Fibroblast of skin of abdomen (primary cell): ENCODE data around the gene FOXL2NB.

Source experiments
- DNase-seq: peaks from one replicate; pipeline ENCODE4 v3.0.0-alpha.2; 2013

The FOXL2NB gene

GRCh38 chr3:138945709-138946662, 1.0 kb upstream of the FOXL2NB start:
- DNase-seq, result peak; percentile 28

GRCh38 chr3:138947495-138948121, 591 bp downstream of the FOXL2NB start:
- no peak for DNase-seq

- no peak for DNase-seq
Measured at GRCh38 chr3:138948371-138949001, 1.5 kb downstream of the FOXL2NB start.

- no peak for DNase-seq
Measured at GRCh38 chr3:138949002-138949418, 2.0 kb downstream of the FOXL2NB start.

- DNase-seq, result no peak
Measured at GRCh38 chr3:138949445-138950005, 2.5 kb downstream of the FOXL2NB start.

GRCh38 chr3:138950006-138950644, 3.1 kb downstream of the FOXL2NB start:
- peak; percentile 47 for DNase-seq

- no peak for DNase-seq
Measured at GRCh38 chr3:138950701-138951100, 3.7 kb downstream of the FOXL2NB start.

- DNase-seq, result no peak
Measured at GRCh38 chr3:138960417-138960852, 13.4 kb downstream of the FOXL2NB start.

- DNase-seq, result no peak
Measured at GRCh38 chr3:138962854-138963560, 16.0 kb downstream of the FOXL2NB start.

- DNase-seq, result no peak
Measured at GRCh38 chr3:138964264-138964663, 17.2 kb downstream of the FOXL2NB start.

- no peak for DNase-seq
Measured at GRCh38 chr3:138964923-138965322, 17.9 kb downstream of the FOXL2NB start.

- no peak for DNase-seq
Measured at GRCh38 chr3:138971766-138972320, 24.8 kb downstream of the FOXL2NB start.

GRCh38 chr3:138972941-138973340, 25.9 kb downstream of the FOXL2NB start:
- DNase-seq, result no peak

- DNase-seq, result peak; percentile 31
Measured at GRCh38 chr3:138974462-138974861, 27.4 kb downstream of the FOXL2NB start.

- DNase-seq, result no peak
Measured at GRCh38 chr3:138975351-138975750, 28.3 kb downstream of the FOXL2NB start.

- DNase-seq, result no peak
Measured at GRCh38 chr3:138976047-138976446, 29.0 kb downstream of the FOXL2NB start.

GRCh38 chr3:138984816-138985215, 37.8 kb downstream of the FOXL2NB start:
- no peak for DNase-seq

- no peak for DNase-seq
Measured at GRCh38 chr3:138985932-138986331, 38.9 kb downstream of the FOXL2NB start.

- DNase-seq, result no peak
Measured at GRCh38 chr3:138987181-138987580, 40.2 kb downstream of the FOXL2NB start.

GRCh38 chr3:138995706-138996105, 48.7 kb downstream of the FOXL2NB start:
- no peak for DNase-seq
